MM.1S (cell line): ENCODE measurements around the gene GGPS1.

Source experiments
- CTCF ChIP-seq: fragments of 300-600 bp; sonication (generic); IDR thresholded peaks from 2 replicates; pipeline ENCODE4 v1.5.1; 2016; ENCODE audit warnings: antibody characterized with exemption, low read length, mixed read lengths
- EZH2 ChIP-seq: fragments of 300-600 bp; sonication (generic); optimal IDR thresholded peaks from 2 replicates; pipeline ENCODE3; 2017; ENCODE audit warnings: low read depth, mild to moderate bottlenecking, antibody characterized with exemption, low read length, mixed read lengths
- EZH2phosphoT487 ChIP-seq: fragments of 300-600 bp; sonication (generic); IDR thresholded peaks from 2 replicates; pipeline ENCODE4 v1.6.1; 2018; ENCODE audit warnings: antibody characterized with exemption, low read length

GRCh38 chr1:235328271-235329138, at the start of gene GGPS1:
- TF ChIP-seq CTCF (no peak), EZH2 (no peak), EZH2phosphoT487 (no peak)
